ENCODE data around the gene TRIM62. TPM values are rescaled to one million over a fixed set of nuclear protein-coding genes. Genes with fewer than 3 reads are reported as not detected.

Gene TRIM62
- total and polyA plus RNA-seq, 2 experiments from 2014 or later, result 2.9 to 18.9 TPM

DNA sequence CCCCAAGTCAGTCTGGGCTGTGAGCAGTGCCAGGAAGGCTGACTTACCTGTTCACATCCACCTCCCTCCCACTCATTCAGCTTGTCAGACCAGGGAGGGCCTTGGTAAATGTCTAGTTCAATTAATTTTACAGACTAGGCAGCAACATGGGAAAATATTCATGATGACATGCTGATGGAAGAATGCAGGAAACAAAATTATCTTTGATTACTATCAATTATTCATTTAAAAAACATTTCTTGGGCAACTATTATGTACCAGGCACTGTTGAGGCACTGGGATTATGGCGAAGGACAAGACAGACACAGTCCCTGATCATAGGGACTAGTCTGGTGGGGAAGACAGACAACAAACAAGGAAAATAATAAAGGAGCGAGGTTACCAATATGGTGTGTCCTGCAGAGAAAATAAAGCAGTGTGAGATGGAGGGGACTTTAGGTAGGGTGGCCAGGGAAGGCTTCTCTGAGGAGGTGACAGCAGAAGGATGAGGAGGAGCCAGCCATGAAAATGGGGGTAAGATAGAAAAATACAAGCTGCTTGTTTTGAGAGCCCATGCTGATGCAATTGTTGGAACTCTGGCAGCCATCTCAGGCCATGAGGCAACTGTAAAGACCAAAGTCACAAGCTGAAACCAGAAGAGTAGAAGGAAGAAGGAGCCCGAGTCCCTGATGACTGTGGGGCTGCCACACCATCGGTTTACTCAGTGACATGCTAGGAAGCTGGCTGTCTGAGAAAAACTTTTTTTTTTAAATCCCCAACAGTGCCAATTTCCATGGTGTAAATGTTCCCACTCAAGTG, 14.0 kb downstream of the TRIM62 start:
- Histone ChIP-seq H3F3A (replicated peaks; ENCODE audit: low read depth) (no peaks in the 10 kb centered on the region), H3K27ac (ENCODE audit: low read depth) (no peak overlapping the region), H3K27me3 (ENCODE audit: insufficient read depth) (no peaks in the 10 kb centered on the region), H3K4me2 (no peak overlapping the region), H4K20me1 (replicated peaks; ENCODE audit: insufficient read depth) (peaks cover 6% of the 10 kb centered on the region; the same call in 1 of the 2 replicates), H2AFZ (no peak overlapping the region), H3K79me2 (replicated peaks; ENCODE audit: insufficient read depth) (no peaks in the 10 kb centered on the region), H3K4me3 (no peak overlapping the region), H3K4me1 (ENCODE audit: insufficient read depth) (peaks cover 28% of the 10 kb centered on the region), H3K36me3 (ENCODE audit: insufficient read depth) (no peaks in the 10 kb centered on the region), H3K9me2 (ENCODE audit: insufficient read depth) (no peaks in the 10 kb centered on the region)
- ATAC-seq (no peak), DNase-seq (ENCODE audit: low spot score) (no peak)
- H3K27me3 Mint-ChIP-seq (ENCODE audit: insufficient read depth, low read depth, poor library complexity), result peaks cover 2% of the 10 kb centered on the region
- peaks cover 17% of the 10 kb centered on the region for H3K36me3 Mint-ChIP-seq (ENCODE audit: low read depth)
- no peak overlapping the region for H3K27ac Mint-ChIP-seq
- H3K4me3 Mint-ChIP-seq, result no peak overlapping the region; the same call in 2 of the 3 replicates
- H3K4me1 Mint-ChIP-seq, result peaks cover 48% of the 10 kb centered on the region
- TF ChIP-seq ZNF114 (CRISPR knock-in tag; IDR thresholded peaks at IDR 0.05), result no peak
- TF ChIP-seq, protein P1, sequence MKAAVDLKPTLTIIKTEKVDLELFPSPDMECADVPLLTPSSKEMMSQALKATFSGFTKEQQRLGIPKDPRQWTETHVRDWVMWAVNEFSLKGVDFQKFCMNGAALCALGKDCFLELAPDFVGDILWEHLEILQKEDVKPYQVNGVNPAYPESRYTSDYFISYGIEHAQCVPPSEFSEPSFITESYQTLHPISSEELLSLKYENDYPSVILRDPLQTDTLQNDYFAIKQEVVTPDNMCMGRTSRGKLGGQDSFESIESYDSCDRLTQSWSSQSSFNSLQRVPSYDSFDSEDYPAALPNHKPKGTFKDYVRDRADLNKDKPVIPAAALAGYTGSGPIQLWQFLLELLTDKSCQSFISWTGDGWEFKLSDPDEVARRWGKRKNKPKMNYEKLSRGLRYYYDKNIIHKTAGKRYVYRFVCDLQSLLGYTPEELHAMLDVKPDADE (IDR thresholded peaks at IDR 0.05), result no peak
- TF ChIP-seq, protein P2, sequence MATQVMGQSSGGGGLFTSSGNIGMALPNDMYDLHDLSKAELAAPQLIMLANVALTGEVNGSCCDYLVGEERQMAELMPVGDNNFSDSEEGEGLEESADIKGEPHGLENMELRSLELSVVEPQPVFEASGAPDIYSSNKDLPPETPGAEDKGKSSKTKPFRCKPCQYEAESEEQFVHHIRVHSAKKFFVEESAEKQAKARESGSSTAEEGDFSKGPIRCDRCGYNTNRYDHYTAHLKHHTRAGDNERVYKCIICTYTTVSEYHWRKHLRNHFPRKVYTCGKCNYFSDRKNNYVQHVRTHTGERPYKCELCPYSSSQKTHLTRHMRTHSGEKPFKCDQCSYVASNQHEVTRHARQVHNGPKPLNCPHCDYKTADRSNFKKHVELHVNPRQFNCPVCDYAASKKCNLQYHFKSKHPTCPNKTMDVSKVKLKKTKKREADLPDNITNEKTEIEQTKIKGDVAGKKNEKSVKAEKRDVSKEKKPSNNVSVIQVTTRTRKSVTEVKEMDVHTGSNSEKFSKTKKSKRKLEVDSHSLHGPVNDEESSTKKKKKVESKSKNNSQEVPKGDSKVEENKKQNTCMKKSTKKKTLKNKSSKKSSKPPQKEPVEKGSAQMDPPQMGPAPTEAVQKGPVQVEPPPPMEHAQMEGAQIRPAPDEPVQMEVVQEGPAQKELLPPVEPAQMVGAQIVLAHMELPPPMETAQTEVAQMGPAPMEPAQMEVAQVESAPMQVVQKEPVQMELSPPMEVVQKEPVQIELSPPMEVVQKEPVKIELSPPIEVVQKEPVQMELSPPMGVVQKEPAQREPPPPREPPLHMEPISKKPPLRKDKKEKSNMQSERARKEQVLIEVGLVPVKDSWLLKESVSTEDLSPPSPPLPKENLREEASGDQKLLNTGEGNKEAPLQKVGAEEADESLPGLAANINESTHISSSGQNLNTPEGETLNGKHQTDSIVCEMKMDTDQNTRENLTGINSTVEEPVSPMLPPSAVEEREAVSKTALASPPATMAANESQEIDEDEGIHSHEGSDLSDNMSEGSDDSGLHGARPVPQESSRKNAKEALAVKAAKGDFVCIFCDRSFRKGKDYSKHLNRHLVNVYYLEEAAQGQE (IDR thresholded peaks at IDR 0.05; ENCODE audit: unreplicated experiment), result no peak
- TF ChIP-seq EZH2 (IDR thresholded peaks at IDR 0.05; ENCODE audit: low read depth, unreplicated experiment), result no peak
- TF ChIP-seq, protein P3, sequence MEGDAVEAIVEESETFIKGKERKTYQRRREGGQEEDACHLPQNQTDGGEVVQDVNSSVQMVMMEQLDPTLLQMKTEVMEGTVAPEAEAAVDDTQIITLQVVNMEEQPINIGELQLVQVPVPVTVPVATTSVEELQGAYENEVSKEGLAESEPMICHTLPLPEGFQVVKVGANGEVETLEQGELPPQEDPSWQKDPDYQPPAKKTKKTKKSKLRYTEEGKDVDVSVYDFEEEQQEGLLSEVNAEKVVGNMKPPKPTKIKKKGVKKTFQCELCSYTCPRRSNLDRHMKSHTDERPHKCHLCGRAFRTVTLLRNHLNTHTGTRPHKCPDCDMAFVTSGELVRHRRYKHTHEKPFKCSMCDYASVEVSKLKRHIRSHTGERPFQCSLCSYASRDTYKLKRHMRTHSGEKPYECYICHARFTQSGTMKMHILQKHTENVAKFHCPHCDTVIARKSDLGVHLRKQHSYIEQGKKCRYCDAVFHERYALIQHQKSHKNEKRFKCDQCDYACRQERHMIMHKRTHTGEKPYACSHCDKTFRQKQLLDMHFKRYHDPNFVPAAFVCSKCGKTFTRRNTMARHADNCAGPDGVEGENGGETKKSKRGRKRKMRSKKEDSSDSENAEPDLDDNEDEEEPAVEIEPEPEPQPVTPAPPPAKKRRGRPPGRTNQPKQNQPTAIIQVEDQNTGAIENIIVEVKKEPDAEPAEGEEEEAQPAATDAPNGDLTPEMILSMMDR (conservative IDR thresholded peaks at IDR 0.05; ENCODE audit: low read depth in 2 of 2), result no peak
- no peak for TF ChIP-seq NANOG (IDR thresholded peaks at IDR 0.05; ENCODE audit: borderline replicate concordance)
- TF ChIP-seq EZH2phosphoT487 (IDR thresholded peaks at IDR 0.05; ENCODE audit: unreplicated experiment), result no peak
- TF ChIP-seq JUNB (IDR thresholded peaks at IDR 0.05; ENCODE audit: unreplicated experiment), result no peak
- TF ChIP-seq ZNF331 (CRISPR knock-in tag; IDR thresholded peaks at IDR 0.05; ENCODE audit: low read depth), result no peak
- TF ChIP-seq STAT1 (IDR thresholded peaks at IDR 0.05; ENCODE audit: unreplicated experiment), result no peak
- no peak for TF ChIP-seq POLR2AphosphoS5 (IDR thresholded peaks at IDR 0.05; ENCODE audit: low read depth)
- TF ChIP-seq, protein P4, sequence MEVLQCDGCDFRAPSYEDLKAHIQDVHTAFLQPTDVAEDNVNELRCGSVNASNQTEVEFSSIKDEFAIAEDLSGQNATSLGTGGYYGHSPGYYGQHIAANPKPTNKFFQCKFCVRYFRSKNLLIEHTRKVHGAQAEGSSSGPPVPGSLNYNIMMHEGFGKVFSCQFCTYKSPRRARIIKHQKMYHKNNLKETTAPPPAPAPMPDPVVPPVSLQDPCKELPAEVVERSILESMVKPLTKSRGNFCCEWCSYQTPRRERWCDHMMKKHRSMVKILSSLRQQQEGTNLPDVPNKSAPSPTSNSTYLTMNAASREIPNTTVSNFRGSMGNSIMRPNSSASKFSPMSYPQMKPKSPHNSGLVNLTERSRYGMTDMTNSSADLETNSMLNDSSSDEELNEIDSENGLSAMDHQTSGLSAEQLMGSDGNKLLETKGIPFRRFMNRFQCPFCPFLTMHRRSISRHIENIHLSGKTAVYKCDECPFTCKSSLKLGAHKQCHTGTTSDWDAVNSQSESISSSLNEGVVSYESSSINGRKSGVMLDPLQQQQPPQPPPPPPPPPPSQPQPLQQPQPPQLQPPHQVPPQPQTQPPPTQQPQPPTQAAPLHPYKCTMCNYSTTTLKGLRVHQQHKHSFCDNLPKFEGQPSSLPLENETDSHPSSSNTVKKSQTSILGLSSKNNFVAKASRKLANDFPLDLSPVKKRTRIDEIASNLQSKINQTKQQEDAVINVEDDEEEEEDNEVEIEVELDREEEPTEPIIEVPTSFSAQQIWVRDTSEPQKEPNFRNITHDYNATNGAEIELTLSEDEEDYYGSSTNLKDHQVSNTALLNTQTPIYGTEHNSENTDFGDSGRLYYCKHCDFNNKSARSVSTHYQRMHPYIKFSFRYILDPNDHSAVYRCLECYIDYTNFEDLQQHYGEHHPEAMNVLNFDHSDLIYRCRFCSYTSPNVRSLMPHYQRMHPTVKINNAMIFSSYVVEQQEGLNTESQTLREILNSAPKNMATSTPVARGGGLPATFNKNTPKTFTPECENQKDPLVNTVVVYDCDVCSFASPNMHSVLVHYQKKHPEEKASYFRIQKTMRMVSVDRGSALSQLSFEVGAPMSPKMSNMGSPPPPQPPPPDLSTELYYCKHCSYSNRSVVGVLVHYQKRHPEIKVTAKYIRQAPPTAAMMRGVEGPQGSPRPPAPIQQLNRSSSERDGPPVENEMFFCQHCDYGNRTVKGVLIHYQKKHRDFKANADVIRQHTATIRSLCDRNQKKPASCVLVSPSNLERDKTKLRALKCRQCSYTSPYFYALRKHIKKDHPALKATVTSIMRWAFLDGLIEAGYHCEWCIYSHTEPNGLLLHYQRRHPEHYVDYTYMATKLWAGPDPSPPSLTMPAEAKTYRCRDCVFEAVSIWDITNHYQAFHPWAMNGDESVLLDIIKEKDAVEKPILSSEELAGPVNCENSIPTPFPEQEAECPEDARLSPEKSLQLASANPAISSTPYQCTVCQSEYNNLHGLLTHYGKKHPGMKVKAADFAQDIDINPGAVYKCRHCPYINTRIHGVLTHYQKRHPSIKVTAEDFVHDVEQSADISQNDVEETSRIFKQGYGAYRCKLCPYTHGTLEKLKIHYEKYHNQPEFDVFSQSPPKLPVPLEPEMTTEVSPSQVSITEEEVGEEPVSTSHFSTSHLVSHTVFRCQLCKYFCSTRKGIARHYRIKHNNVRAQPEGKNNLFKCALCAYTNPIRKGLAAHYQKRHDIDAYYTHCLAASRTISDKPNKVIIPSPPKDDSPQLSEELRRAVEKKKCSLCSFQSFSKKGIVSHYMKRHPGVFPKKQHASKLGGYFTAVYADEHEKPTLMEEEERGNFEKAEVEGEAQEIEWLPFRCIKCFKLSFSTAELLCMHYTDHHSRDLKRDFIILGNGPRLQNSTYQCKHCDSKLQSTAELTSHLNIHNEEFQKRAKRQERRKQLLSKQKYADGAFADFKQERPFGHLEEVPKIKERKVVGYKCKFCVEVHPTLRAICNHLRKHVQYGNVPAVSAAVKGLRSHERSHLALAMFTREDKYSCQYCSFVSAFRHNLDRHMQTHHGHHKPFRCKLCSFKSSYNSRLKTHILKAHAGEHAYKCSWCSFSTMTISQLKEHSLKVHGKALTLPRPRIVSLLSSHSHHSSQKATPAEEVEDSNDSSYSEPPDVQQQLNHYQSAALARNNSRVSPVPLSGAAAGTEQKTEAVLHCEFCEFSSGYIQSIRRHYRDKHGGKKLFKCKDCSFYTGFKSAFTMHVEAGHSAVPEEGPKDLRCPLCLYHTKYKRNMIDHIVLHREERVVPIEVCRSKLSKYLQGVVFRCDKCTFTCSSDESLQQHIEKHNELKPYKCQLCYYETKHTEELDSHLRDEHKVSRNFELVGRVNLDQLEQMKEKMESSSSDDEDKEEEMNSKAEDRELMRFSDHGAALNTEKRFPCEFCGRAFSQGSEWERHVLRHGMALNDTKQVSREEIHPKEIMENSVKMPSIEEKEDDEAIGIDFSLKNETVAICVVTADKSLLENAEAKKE (CRISPR knock-in tag; IDR thresholded peaks at IDR 0.05), result no peak
- TF ChIP-seq CREB1 (CRISPR knock-in tag; IDR thresholded peaks at IDR 0.05; ENCODE audit: low read depth), result no peak
- H3K9me3 Mint-ChIP-seq, result peaks cover 5% of the 10 kb centered on the region; the same call in 2 of the 3 replicates

Measured in GM23338 (cell line).